Right lobe of liver (tissue), 4 donors: ENCODE measurements around the gene PDF.

Experiments
- POLR2A ChIP-seq: fragments of 450-650 bp; IDR thresholded peaks from one replicate; pipeline ENCODE4 v1.6.1; 2017; ENCODE audit warnings: antibody characterized with exemption, mild to moderate bottlenecking
- TF ChIP-seq, protein P1 (sequence below), 4 donors: fragments of 200-600 bp in 3 of 4; fragments of 450-650 bp in 1 of 4; IDR thresholded peaks; one replicate each; pipeline versions ENCODE4 v1.5.1 to v1.8.0; 2016 to 2022; ENCODE audit warnings: antibody characterized with exemption in 4 of 4, mild to moderate bottlenecking in 2 of 4
- donor health status: DM: no; HTN: no; CAD: no.
- donor health status: DM: no; HTN: no; CAD: no.
- donor health status: DM: no; HTN: yes; CAD: no.

DNA sequence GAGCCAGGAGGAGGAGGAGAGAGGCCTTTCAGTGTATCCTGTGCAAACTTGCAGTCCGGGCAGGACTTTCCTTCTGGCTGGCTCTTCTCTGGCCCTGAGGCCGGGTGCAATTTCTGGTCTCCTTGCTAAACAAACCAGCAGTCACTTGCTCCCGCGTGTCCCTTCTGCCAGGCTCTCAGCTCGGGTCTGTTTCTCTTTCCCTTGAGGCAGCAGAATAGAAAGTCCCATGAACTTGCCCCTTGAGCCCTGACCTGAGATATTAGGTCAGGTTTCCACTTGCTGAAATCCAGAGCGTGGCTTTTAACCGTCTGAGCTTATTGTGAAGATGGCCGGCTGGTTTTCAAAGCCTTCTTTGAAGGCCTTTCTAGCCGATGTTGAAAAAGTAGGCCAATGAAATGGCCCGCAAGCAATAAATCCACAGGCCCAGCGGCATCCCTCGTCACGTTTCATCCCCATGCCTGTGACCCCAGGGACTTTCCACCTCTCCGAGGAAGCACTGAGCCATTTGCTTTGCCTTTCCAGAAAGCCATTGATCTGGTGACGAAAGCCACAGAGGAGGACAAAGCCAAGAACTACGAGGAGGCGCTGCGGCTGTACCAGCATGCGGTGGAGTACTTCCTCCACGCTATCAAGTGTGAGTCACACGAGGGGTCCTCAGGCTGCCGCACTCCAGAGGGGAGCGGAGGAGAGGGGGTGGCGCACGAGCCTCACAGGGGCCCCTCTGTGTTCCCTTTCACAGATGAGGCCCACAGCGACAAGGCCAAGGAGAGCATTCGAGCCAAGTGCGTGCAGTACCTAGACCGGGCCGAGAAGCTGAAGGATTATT is 14.7 kb downstream of the PDF start:
- TF ChIP-seq, protein P1, sequence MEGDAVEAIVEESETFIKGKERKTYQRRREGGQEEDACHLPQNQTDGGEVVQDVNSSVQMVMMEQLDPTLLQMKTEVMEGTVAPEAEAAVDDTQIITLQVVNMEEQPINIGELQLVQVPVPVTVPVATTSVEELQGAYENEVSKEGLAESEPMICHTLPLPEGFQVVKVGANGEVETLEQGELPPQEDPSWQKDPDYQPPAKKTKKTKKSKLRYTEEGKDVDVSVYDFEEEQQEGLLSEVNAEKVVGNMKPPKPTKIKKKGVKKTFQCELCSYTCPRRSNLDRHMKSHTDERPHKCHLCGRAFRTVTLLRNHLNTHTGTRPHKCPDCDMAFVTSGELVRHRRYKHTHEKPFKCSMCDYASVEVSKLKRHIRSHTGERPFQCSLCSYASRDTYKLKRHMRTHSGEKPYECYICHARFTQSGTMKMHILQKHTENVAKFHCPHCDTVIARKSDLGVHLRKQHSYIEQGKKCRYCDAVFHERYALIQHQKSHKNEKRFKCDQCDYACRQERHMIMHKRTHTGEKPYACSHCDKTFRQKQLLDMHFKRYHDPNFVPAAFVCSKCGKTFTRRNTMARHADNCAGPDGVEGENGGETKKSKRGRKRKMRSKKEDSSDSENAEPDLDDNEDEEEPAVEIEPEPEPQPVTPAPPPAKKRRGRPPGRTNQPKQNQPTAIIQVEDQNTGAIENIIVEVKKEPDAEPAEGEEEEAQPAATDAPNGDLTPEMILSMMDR (IDR thresholded peaks at IDR 0.05) = no peak
- no peak for TF ChIP-seq POLR2A
